Measurements from ENCODE around the gene LDLRAD4. TPM values are rescaled to one million over a fixed set of nuclear protein-coding genes. Genes with fewer than 3 reads are reported as not detected.
"Not testable (repeated sequence)": the region's sequence is repeated elsewhere in the genome, so short reads cannot be mapped to it uniquely, and the experiment has no call there.

Gene LDLRAD4
- total and polyA plus RNA-seq, 5 donors from 2014 or later: 42.4 to 207 (median 49.8) TPM

GRCh38 chr18:13676471-13676870 lies 457.9 kb downstream of the LDLRAD4 start:
- H3K4me1 Mint-ChIP-seq: peaks cover 3 to 19% (median 5%) of the 10 kb centered on the region in 4 donors
- Histone ChIP-seq H3K27me3 (ENCODE audit: control insufficient read depth, insufficient read depth, low read length) (no peaks in the 10 kb centered on the region), H3K27ac (ENCODE audit: insufficient read depth, low read length, poor library complexity, severe bottlenecking) (no peak overlapping the region), H3K9me3 (ENCODE audit: control insufficient read depth in 2 of 2, low read length in 2 of 2) (no peaks in the 10 kb centered on the region), H3K36me3 (ENCODE audit: control insufficient read depth, insufficient read depth, low read length) (no peaks in the 10 kb centered on the region), H3K4me3 (ENCODE audit: low read depth, low read length) (no peak overlapping the region), H3K4me1 (ENCODE audit: control insufficient read depth, insufficient read depth, low read length, poor library complexity, severe bottlenecking) (no peaks in the 10 kb centered on the region)
- H3K4me3 Mint-ChIP-seq: no peak overlapping the region
- H3K27me3 Mint-ChIP-seq: no peaks in the 10 kb centered on the region
- ATAC-seq (ENCODE audit: low read depth in 2 of 2) (no peak), DNase-seq (peak in 1 of 3 donors; percentile 64)
- H3K27ac Mint-ChIP-seq: no peak overlapping the region
- no peaks in the 10 kb centered on the region for H3K9me3 Mint-ChIP-seq
- peaks cover 4% of the 10 kb centered on the region for H3K36me3 Mint-ChIP-seq

GRCh38 chr18:13677350-13677749 lies 458.8 kb downstream of the LDLRAD4 start:
- not testable (repeated sequence) for H3K4me3 ChIP-seq (ENCODE audit: low read depth, low read length); H3K27me3 Mint-ChIP-seq; DNase-seq; H3K27ac ChIP-seq (ENCODE audit: insufficient read depth, low read length, poor library complexity, severe bottlenecking); H3K27ac Mint-ChIP-seq; H3K4me3 Mint-ChIP-seq; H3K4me1 ChIP-seq (ENCODE audit: control insufficient read depth, insufficient read depth, low read length, poor library complexity, severe bottlenecking); H3K9me3 ChIP-seq (ENCODE audit: control insufficient read depth in 2 of 2, low read length in 2 of 2); H3K9me3 Mint-ChIP-seq; H3K36me3 Mint-ChIP-seq; ATAC-seq (ENCODE audit: low read depth in 2 of 2); H3K36me3 ChIP-seq (ENCODE audit: control insufficient read depth, insufficient read depth, low read length); H3K27me3 ChIP-seq (ENCODE audit: control insufficient read depth, insufficient read depth, low read length)
- H3K4me1 Mint-ChIP-seq: peaks cover 3 to 18% (median 5%) of the 10 kb centered on the region in 4 donors

- peaks cover 7 to 13% (median 9%) of the 10 kb centered on the region in 4 donors for H3K4me1 Mint-ChIP-seq
- H3K36me3 ChIP-seq (ENCODE audit: control insufficient read depth, insufficient read depth, low read length): no peaks in the 10 kb centered on the region
- H3K27ac Mint-ChIP-seq: no peak overlapping the region
- no peak overlapping the region for H3K27ac ChIP-seq (ENCODE audit: insufficient read depth, low read length, poor library complexity, severe bottlenecking)
- ATAC-seq (ENCODE audit: low read depth in 2 of 2): no peak
- no peaks in the 10 kb centered on the region for H3K9me3 ChIP-seq (ENCODE audit: control insufficient read depth in 2 of 2, low read length in 2 of 2)
- no peak for DNase-seq
- H3K9me3 Mint-ChIP-seq: peaks cover 0 to 2% (median 0%) of the 10 kb centered on the region in 7 donors
- peaks cover 4% of the 10 kb centered on the region for H3K36me3 Mint-ChIP-seq
- no peaks in the 10 kb centered on the region for H3K4me1 ChIP-seq (ENCODE audit: control insufficient read depth, insufficient read depth, low read length, poor library complexity, severe bottlenecking)
- no peaks in the 10 kb centered on the region for H3K27me3 ChIP-seq (ENCODE audit: control insufficient read depth, insufficient read depth, low read length)
- no peak overlapping the region for H3K4me3 ChIP-seq (ENCODE audit: low read depth, low read length)
- H3K27me3 Mint-ChIP-seq: no peaks in the 10 kb centered on the region
- no peak overlapping the region for H3K4me3 Mint-ChIP-seq
Measured at GRCh38 chr18:13680612-13681011, 462.1 kb downstream of the LDLRAD4 start.

GRCh38 chr18:13681701-13682100 lies 463.1 kb downstream of the LDLRAD4 start:
- H3K27ac ChIP-seq (ENCODE audit: insufficient read depth, low read length, poor library complexity, severe bottlenecking): no peak overlapping the region
- H3K36me3 Mint-ChIP-seq: peaks cover 4% of the 10 kb centered on the region
- no peaks in the 10 kb centered on the region for H3K36me3 ChIP-seq (ENCODE audit: control insufficient read depth, insufficient read depth, low read length)
- H3K4me1 ChIP-seq (ENCODE audit: control insufficient read depth, insufficient read depth, low read length, poor library complexity, severe bottlenecking): no peaks in the 10 kb centered on the region
- no peak overlapping the region for H3K4me3 ChIP-seq (ENCODE audit: low read depth, low read length)
- peaks cover 0 to 2% (median 0%) of the 10 kb centered on the region in 7 donors for H3K9me3 Mint-ChIP-seq
- H3K9me3 ChIP-seq (ENCODE audit: control insufficient read depth in 2 of 2, low read length in 2 of 2): no peaks in the 10 kb centered on the region
- no peaks in the 10 kb centered on the region for H3K27me3 ChIP-seq (ENCODE audit: control insufficient read depth, insufficient read depth, low read length)
- H3K27me3 Mint-ChIP-seq: no peaks in the 10 kb centered on the region
- no peak overlapping the region for H3K4me3 Mint-ChIP-seq
- no peak overlapping the region for H3K27ac Mint-ChIP-seq
- DNase-seq (no peak), ATAC-seq (ENCODE audit: low read depth in 2 of 2) (no peak)
- H3K4me1 Mint-ChIP-seq: peaks cover 8 to 12% (median 11%) of the 10 kb centered on the region in 4 donors

- Mint-ChIP-seq H3K4me3 (no peak overlapping the region), H3K9me3 (peaks cover 0 to 2% (median 0%) of the 10 kb centered on the region in 7 donors), H3K36me3 (peaks cover 9% of the 10 kb centered on the region), H3K27ac (no peak overlapping the region), H3K4me1 (peaks cover 4 to 23% (median 17%) of the 10 kb centered on the region in 4 donors), H3K27me3 (no peaks in the 10 kb centered on the region)
- ATAC-seq (ENCODE audit: low read depth in 2 of 2) (no peak), DNase-seq (no peak)
- Histone ChIP-seq H3K27me3 (ENCODE audit: control insufficient read depth, insufficient read depth, low read length) (no peaks in the 10 kb centered on the region), H3K27ac (ENCODE audit: insufficient read depth, low read length, poor library complexity, severe bottlenecking) (no peak overlapping the region), H3K4me1 (ENCODE audit: control insufficient read depth, insufficient read depth, low read length, poor library complexity, severe bottlenecking) (no peaks in the 10 kb centered on the region), H3K36me3 (ENCODE audit: control insufficient read depth, insufficient read depth, low read length) (no peaks in the 10 kb centered on the region), H3K9me3 (ENCODE audit: control insufficient read depth in 2 of 2, low read length in 2 of 2) (no peaks in the 10 kb centered on the region), H3K4me3 (ENCODE audit: low read depth, low read length) (no peak overlapping the region)
Measured at GRCh38 chr18:13684546-13684945, 466.0 kb downstream of the LDLRAD4 start.

- no peaks in the 10 kb centered on the region for H3K36me3 ChIP-seq (ENCODE audit: control insufficient read depth, insufficient read depth, low read length)
- DNase-seq (no peak), ATAC-seq (ENCODE audit: low read depth in 2 of 2) (no peak)
- Mint-ChIP-seq H3K36me3 (peaks cover 5% of the 10 kb centered on the region), H3K4me3 (no peak overlapping the region), H3K27ac (no peak overlapping the region), H3K9me3 (peaks cover 0 to 9% (median 4%) of the 10 kb centered on the region in 7 donors), H3K4me1 (peaks cover 5 to 35% (median 24%) of the 10 kb centered on the region in 4 donors), H3K27me3 (no peaks in the 10 kb centered on the region)
- H3K4me3 ChIP-seq (ENCODE audit: low read depth, low read length): no peak overlapping the region
- no peaks in the 10 kb centered on the region for H3K4me1 ChIP-seq (ENCODE audit: control insufficient read depth, insufficient read depth, low read length, poor library complexity, severe bottlenecking)
- H3K27me3 ChIP-seq (ENCODE audit: control insufficient read depth, insufficient read depth, low read length): no peaks in the 10 kb centered on the region
- no peak overlapping the region for H3K27ac ChIP-seq (ENCODE audit: insufficient read depth, low read length, poor library complexity, severe bottlenecking)
- H3K9me3 ChIP-seq (ENCODE audit: control insufficient read depth in 2 of 2, low read length in 2 of 2): no peaks in the 10 kb centered on the region
Measured at GRCh38 chr18:13688191-13689136, 469.9 kb downstream of the LDLRAD4 start.

- not testable (repeated sequence) for H3K27me3 Mint-ChIP-seq; H3K27me3 ChIP-seq (ENCODE audit: control insufficient read depth, insufficient read depth, low read length); H3K27ac ChIP-seq (ENCODE audit: insufficient read depth, low read length, poor library complexity, severe bottlenecking); H3K4me3 ChIP-seq (ENCODE audit: low read depth, low read length); H3K4me3 Mint-ChIP-seq; H3K9me3 ChIP-seq (ENCODE audit: control insufficient read depth in 2 of 2, low read length in 2 of 2); H3K4me1 ChIP-seq (ENCODE audit: control insufficient read depth, insufficient read depth, low read length, poor library complexity, severe bottlenecking); DNase-seq; H3K36me3 ChIP-seq (ENCODE audit: control insufficient read depth, insufficient read depth, low read length); H3K27ac Mint-ChIP-seq; H3K36me3 Mint-ChIP-seq; ATAC-seq (ENCODE audit: low read depth in 2 of 2)
- H3K9me3 Mint-ChIP-seq: peaks cover 0 to 14% (median 4%) of the 10 kb centered on the region in 7 donors
- H3K4me1 Mint-ChIP-seq: peaks cover 5 to 30% (median 23%) of the 10 kb centered on the region in 4 donors
Measured at GRCh38 chr18:13690060-13690459, 471.5 kb downstream of the LDLRAD4 start.
